Measurements from ENCODE around the gene GNGT2.

GNGT2 gene

GRCh38 chr17:49249890-49250522 lies 39.6 kb upstream of the GNGT2 start:
- H3K4me2 ChIP-seq (ENCODE audit: low read depth, low read length): no peak overlapping the region
- no peaks in the 10 kb centered on the region for H3K4me1 ChIP-seq (ENCODE audit: low read length)
- peaks cover 16% of the 10 kb centered on the region; the same call in 1 of the 2 replicates for H3K27me3 ChIP-seq (replicated peaks; ENCODE audit: insufficient read depth, low read length)
- no peaks in the 10 kb centered on the region for H3K79me2 ChIP-seq (ENCODE audit: low read length)
- H3K9me2 ChIP-seq (replicated peaks; ENCODE audit: insufficient read depth, low read length): no peaks in the 10 kb centered on the region
- H3K4me3 ChIP-seq (ENCODE audit: low read length): no peak overlapping the region
- no peak for DNase-seq
- no peaks in the 10 kb centered on the region for H3F3A ChIP-seq (ENCODE audit: insufficient read depth, low read length)
- H2AFZ ChIP-seq (ENCODE audit: low read length): no peak overlapping the region
- H3K27ac ChIP-seq (ENCODE audit: low read length): no peak overlapping the region
- no peaks in the 10 kb centered on the region for H3K36me3 ChIP-seq (replicated peaks; ENCODE audit: insufficient read depth, low read length)
- H3K9ac ChIP-seq (ENCODE audit: low read length): no peak overlapping the region
- TF ChIP-seq EZH2phosphoT487 (IDR thresholded peaks at IDR 0.05; ENCODE audit: low read length) (no peak), CTCF (IDR thresholded peaks at IDR 0.05; ENCODE audit: low read length) (no peak), EZH2 (optimal IDR thresholded peaks at IDR 0.05; ENCODE audit: low read depth, low read length) (no peak)
- H3K9me3 ChIP-seq (replicated peaks; ENCODE audit: insufficient read depth, low read length): no peaks in the 10 kb centered on the region
- H4K20me1 ChIP-seq (ENCODE audit: insufficient read depth, low read length): no peaks in the 10 kb centered on the region

- no peaks in the 10 kb centered on the region for H4K20me1 ChIP-seq (ENCODE audit: insufficient read depth, low read length)
- H3K9ac ChIP-seq (ENCODE audit: low read length): no peak overlapping the region
- peaks cover 16% of the 10 kb centered on the region; the same call in 1 of the 2 replicates for H3K27me3 ChIP-seq (replicated peaks; ENCODE audit: insufficient read depth, low read length)
- no peak for DNase-seq
- H2AFZ ChIP-seq (ENCODE audit: low read length): no peak overlapping the region
- no peak overlapping the region for H3K27ac ChIP-seq (ENCODE audit: low read length)
- H3K9me3 ChIP-seq (replicated peaks; ENCODE audit: insufficient read depth, low read length): no peaks in the 10 kb centered on the region
- H3K4me2 ChIP-seq (ENCODE audit: low read depth, low read length): no peak overlapping the region
- no peaks in the 10 kb centered on the region for H3F3A ChIP-seq (ENCODE audit: insufficient read depth, low read length)
- no peaks in the 10 kb centered on the region for H3K9me2 ChIP-seq (replicated peaks; ENCODE audit: insufficient read depth, low read length)
- no peaks in the 10 kb centered on the region for H3K79me2 ChIP-seq (ENCODE audit: low read length)
- H3K4me1 ChIP-seq (ENCODE audit: low read length): no peaks in the 10 kb centered on the region
- H3K36me3 ChIP-seq (replicated peaks; ENCODE audit: insufficient read depth, low read length): no peaks in the 10 kb centered on the region
- no peak for TF ChIP-seq EZH2 (optimal IDR thresholded peaks at IDR 0.05; ENCODE audit: low read depth, low read length)
- TF ChIP-seq CTCF (IDR thresholded peaks at IDR 0.05; ENCODE audit: low read length): no peak
- no peak for TF ChIP-seq EZH2phosphoT487 (IDR thresholded peaks at IDR 0.05; ENCODE audit: low read length)
- H3K4me3 ChIP-seq (ENCODE audit: low read length): no peak overlapping the region
Observed at GRCh38 chr17:49249292-49249794, 39.0 kb upstream of the GNGT2 start.

GRCh38 chr17:49247944-49248343 lies 37.6 kb upstream of the GNGT2 start:
- Histone ChIP-seq H2AFZ (ENCODE audit: low read length) (no peak overlapping the region), H3K27me3 (replicated peaks; ENCODE audit: insufficient read depth, low read length) (peaks cover 16% of the 10 kb centered on the region; the same call in 1 of the 2 replicates), H3K9ac (ENCODE audit: low read length) (no peak overlapping the region), H3K4me3 (ENCODE audit: low read length) (no peak overlapping the region), H3K9me2 (replicated peaks; ENCODE audit: insufficient read depth, low read length) (no peaks in the 10 kb centered on the region), H3K9me3 (replicated peaks; ENCODE audit: insufficient read depth, low read length) (no peaks in the 10 kb centered on the region), H3K27ac (ENCODE audit: low read length) (no peak overlapping the region), H3K4me2 (ENCODE audit: low read depth, low read length) (no peak overlapping the region), H3F3A (ENCODE audit: insufficient read depth, low read length) (no peaks in the 10 kb centered on the region), H3K79me2 (ENCODE audit: low read length) (no peaks in the 10 kb centered on the region), H4K20me1 (ENCODE audit: insufficient read depth, low read length) (no peaks in the 10 kb centered on the region), H3K36me3 (replicated peaks; ENCODE audit: insufficient read depth, low read length) (no peaks in the 10 kb centered on the region), H3K4me1 (ENCODE audit: low read length) (no peaks in the 10 kb centered on the region)
- TF ChIP-seq EZH2 (optimal IDR thresholded peaks at IDR 0.05; ENCODE audit: low read depth, low read length) (no peak), CTCF (IDR thresholded peaks at IDR 0.05; ENCODE audit: low read length) (no peak), EZH2phosphoT487 (IDR thresholded peaks at IDR 0.05; ENCODE audit: low read length) (no peak)
- DNase-seq: no peak
